CD14-positive monocyte (primary cell): ENCODE measurements around the gene PCF11. TPM values are rescaled to one million over a fixed set of nuclear protein-coding genes. Genes with fewer than 3 reads are reported as not detected.

ENCODE experiments used
- DNase-seq, 3 donors: peaks; one replicate each; pipeline ENCODE4 v3.0.0-alpha.2; 2011 to 2022
- H2AFZ ChIP-seq: 2 replicates; pipeline ENCODE4 v1.6.0; 2012; ENCODE audit warnings: mild to moderate bottlenecking, low read depth, low read length, inconsistent platforms; ENCODE audit not compliant: insufficient read depth, poor library complexity, severe bottlenecking
- H3K27ac ChIP-seq, 2 donors: 1 replicate in 1 of 2; 2 replicates in 1 of 2; pipeline ENCODE4 v1.5.1; 2012 to 2013; ENCODE audit warnings: low read length in 2 of 2, control low read depth in 1 of 2, inconsistent platforms in 1 of 2, low read depth in 1 of 2, mild to moderate bottlenecking in 1 of 2
- H3K27me3 ChIP-seq, 2 donors: one replicate each; pipeline versions ENCODE4 v1.6.0 to v1.6.1; 2011 to 2013; ENCODE audit warnings: low read length in 2 of 2; ENCODE audit not compliant: control insufficient read depth in 2 of 2, insufficient read depth in 2 of 2
- H3K36me3 ChIP-seq, 2 donors: replicated peaks in 1 of 2; 1 replicate in 1 of 2; 2 replicates in 1 of 2; pipeline versions ENCODE4 v1.5.1 to v1.6.1; 2012 to 2013; ENCODE audit warnings: low read length in 2 of 2, control low read depth in 1 of 2, inconsistent platforms in 1 of 2, mild to moderate bottlenecking in 1 of 2; ENCODE audit not compliant: insufficient read depth in 2 of 2, control insufficient read depth in 1 of 2
- H3K4me1 ChIP-seq, 2 donors: 1 replicate in 1 of 2; 2 replicates in 1 of 2; pipeline versions ENCODE4 v1.5.1 to v1.6.1; 2012 to 2013; ENCODE audit warnings: low read length in 2 of 2, control low read depth in 1 of 2, inconsistent platforms in 1 of 2, mild to moderate bottlenecking in 1 of 2, moderate library complexity in 1 of 2; ENCODE audit not compliant: insufficient read depth in 2 of 2, control insufficient read depth in 1 of 2
- H3K4me2 ChIP-seq: replicated peaks from 2 replicates; pipeline ENCODE3; 2012; ENCODE audit warnings: low read length, moderate library complexity, mild to moderate bottlenecking; ENCODE audit not compliant: poor library complexity, severe bottlenecking; ENCODE audit errors: extremely low read depth
- H3K4me3 ChIP-seq, 3 experiments: fragments of 200-600 bp in 1 of 3; sonication (generic) in 1 of 3; replicated peaks in 1 of 3; 1 replicate in 2 of 3; 2 replicates in 1 of 3; pipeline ENCODE4 v1.5.1; 2011 to 2013; ENCODE audit warnings: low read length in 3 of 3, mild to moderate bottlenecking in 3 of 3, control low read depth in 2 of 3, low read depth in 2 of 3, inconsistent platforms in 1 of 3, moderate library complexity in 1 of 3
- H3K79me2 ChIP-seq: 2 replicates; pipeline ENCODE4 v1.6.0; 2012; ENCODE audit warnings: mild to moderate bottlenecking, control low read depth, inconsistent platforms, low read length, moderate library complexity; ENCODE audit not compliant: insufficient read depth
- H3K9ac ChIP-seq: 2 replicates; pipeline ENCODE4 v1.6.0; 2017; ENCODE audit warnings: low read length, mild to moderate bottlenecking; ENCODE audit not compliant: insufficient read depth, poor library complexity, severe bottlenecking
- H3K9me3 ChIP-seq, 2 donors: replicated peaks in 1 of 2; 1 replicate in 1 of 2; 2 replicates in 1 of 2; pipeline versions ENCODE4 v1.5.1 to v1.6.1; 2012 to 2013; ENCODE audit warnings: low read length in 2 of 2, control low read depth in 1 of 2; ENCODE audit not compliant: control insufficient read depth in 1 of 2, insufficient read depth in 1 of 2
- H4K20me1 ChIP-seq: 2 replicates; pipeline ENCODE4 v1.6.0; 2012; ENCODE audit warnings: mild to moderate bottlenecking, low read length, control low read depth, moderate library complexity; ENCODE audit not compliant: insufficient read depth
- H3K27ac Mint-ChIP-seq, 7 donors: one replicate each; pipeline ENCODE4 v1.8.0; 2020; ENCODE audit warnings: mild to moderate bottlenecking in 7 of 7, mixed read lengths in 7 of 7, moderate library complexity in 6 of 7, inconsistent platforms in 2 of 7
- H3K27me3 Mint-ChIP-seq, 3 donors: one replicate each; pipeline ENCODE4 v1.8.0; 2021 to 2022; ENCODE audit warnings: low read depth in 3 of 3, mild to moderate bottlenecking in 3 of 3, mixed read lengths in 3 of 3, moderate library complexity in 3 of 3, inconsistent platforms in 1 of 3
- H3K36me3 Mint-ChIP-seq, 2 donors: one replicate each; pipeline ENCODE4 v1.8.0; 2020; ENCODE audit warnings: mixed read lengths in 2 of 2, inconsistent platforms in 1 of 2, mild to moderate bottlenecking in 1 of 2
- H3K4me1 Mint-ChIP-seq: one replicate; pipeline ENCODE4 v1.8.0; 2020; ENCODE audit warnings: mild to moderate bottlenecking, mixed read lengths
- H3K4me3 Mint-ChIP-seq, 2 donors: one replicate each; pipeline ENCODE4 v1.8.0; 2020; ENCODE audit warnings: mild to moderate bottlenecking in 2 of 2, mixed read lengths in 2 of 2, moderate library complexity in 1 of 2
- H3K9me3 Mint-ChIP-seq, 7 donors: one replicate each; pipeline ENCODE4 v1.8.0; 2020 to 2022; ENCODE audit warnings: mixed read lengths in 7 of 7, mild to moderate bottlenecking in 6 of 7, moderate library complexity in 6 of 7, inconsistent platforms in 2 of 7
- WGBS: methylation state at CpG from one replicate; pipeline ENCODE4 v1.1.5; 2013; ENCODE audit warnings: missing lambda C conversion rate; ENCODE audit not compliant: insufficient coverage; 5-methylcytosine and 5-hydroxymethylcytosine counted together
- intact Hi-C, 2 donors: fragments of 100-400 bp; cut with micrococcal nuclease; formaldehyde crosslinking; loops; one replicate each; pipeline versions ENCODE4 v1.15.0 to v1.15.1; 2023
- polyA plus RNA-seq, 3 donors: library from polyadenylated mRNA; depleted of rRNA in 1 of 3; unstranded in 2 of 3; stranded (reverse) in 1 of 3; fragments of 300-500 nt in 2 of 3; fragments of >200 nt in 1 of 3; fragmentation: Illumina TruSeq in 2 of 3; gene quantifications; 1 replicate in 2 of 3; 2 replicates in 1 of 3; pipeline ENCODE4 v1.2.3, GENCODE V29; 2012 to 2021
- TF ChIP-seq, protein P1 (sequence below): fragments of 200-600 bp; IDR thresholded peaks from one replicate; pipeline ENCODE4 v1.8.0; 2022; ENCODE audit warnings: antibody characterized with exemption, mild to moderate bottlenecking

The PCF11 gene
- polyA plus RNA-seq, 3 donors, result 8.3 to 78.1 (median 15.7) TPM

DNA sequence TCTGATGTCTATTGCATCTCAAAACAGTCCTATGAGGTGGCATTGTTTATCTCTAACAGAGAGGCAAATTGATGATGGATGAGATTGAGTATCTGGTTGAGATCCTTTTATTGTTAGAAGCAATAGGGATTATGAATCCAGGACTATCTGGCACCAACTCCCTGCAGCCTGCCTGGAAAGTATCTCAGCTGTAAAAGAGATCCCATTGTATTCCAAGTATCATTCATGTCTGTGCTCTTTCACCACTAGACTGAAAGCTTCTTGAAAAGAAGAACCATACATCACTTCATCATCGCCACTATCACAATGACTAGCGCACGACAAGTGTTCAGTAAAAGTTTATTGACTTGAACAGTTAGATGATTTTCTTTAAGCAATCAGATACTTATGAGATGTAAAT lies 41.9 kb upstream of the PCF11 start:
- no peak overlapping the region for H3K27ac Mint-ChIP-seq
- Histone ChIP-seq H3K36me3 (no peaks in the 10 kb centered on the region), H3K9ac (no peak overlapping the region), H2AFZ (no peak overlapping the region), H3K4me1 (peaks cover 19 to 22% of the 10 kb centered on the region in 2 donors), H3K4me2 (peak overlapping the region; percentile 60), H3K27ac (no peak overlapping the region), H3K27me3 (no peaks in the 10 kb centered on the region), H3K4me3 (no peak overlapping the region), H3K9me3 (no peaks in the 10 kb centered on the region), H4K20me1 (no peaks in the 10 kb centered on the region), H3K79me2 (peaks cover 6% of the 10 kb centered on the region)
- peaks cover 0 to 10% of the 10 kb centered on the region in 2 donors for H3K36me3 Mint-ChIP-seq
- H3K4me3 Mint-ChIP-seq, result no peak overlapping the region
- H3K9me3 Mint-ChIP-seq, result no peaks in the 10 kb centered on the region
- peaks cover 38% of the 10 kb centered on the region for H3K4me1 Mint-ChIP-seq
- no CpG with 5 or more reads among the region's 3 CpGs for WGBS
- no peak for DNase-seq
- intact Hi-C loops, result no loop called here
- TF ChIP-seq, protein P1, sequence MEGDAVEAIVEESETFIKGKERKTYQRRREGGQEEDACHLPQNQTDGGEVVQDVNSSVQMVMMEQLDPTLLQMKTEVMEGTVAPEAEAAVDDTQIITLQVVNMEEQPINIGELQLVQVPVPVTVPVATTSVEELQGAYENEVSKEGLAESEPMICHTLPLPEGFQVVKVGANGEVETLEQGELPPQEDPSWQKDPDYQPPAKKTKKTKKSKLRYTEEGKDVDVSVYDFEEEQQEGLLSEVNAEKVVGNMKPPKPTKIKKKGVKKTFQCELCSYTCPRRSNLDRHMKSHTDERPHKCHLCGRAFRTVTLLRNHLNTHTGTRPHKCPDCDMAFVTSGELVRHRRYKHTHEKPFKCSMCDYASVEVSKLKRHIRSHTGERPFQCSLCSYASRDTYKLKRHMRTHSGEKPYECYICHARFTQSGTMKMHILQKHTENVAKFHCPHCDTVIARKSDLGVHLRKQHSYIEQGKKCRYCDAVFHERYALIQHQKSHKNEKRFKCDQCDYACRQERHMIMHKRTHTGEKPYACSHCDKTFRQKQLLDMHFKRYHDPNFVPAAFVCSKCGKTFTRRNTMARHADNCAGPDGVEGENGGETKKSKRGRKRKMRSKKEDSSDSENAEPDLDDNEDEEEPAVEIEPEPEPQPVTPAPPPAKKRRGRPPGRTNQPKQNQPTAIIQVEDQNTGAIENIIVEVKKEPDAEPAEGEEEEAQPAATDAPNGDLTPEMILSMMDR, result no peak
- peaks cover 0 to 1% (median 1%) of the 10 kb centered on the region in 3 donors for H3K27me3 Mint-ChIP-seq

DNA sequence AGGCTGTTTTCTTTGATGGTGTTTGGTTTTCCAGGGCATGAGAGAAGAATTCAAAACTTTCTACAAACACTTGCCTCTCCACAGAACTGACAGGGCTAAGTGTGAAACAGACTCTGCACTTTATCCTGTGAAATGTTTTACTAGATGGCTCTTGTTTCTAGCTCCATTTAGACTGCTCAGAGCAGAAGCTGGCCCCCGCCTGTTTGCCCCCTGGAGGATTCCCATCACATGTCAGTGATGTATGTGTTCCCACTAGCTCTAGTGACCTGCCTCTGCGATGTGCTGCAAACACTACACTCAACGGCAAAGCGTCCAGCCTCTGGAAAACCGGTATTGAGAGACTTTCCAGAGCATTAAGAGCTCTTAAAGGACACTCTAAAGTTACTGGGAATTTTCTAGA lies 41.4 kb upstream of the PCF11 start:
- Histone ChIP-seq H2AFZ (peak overlapping the region; percentile 37), H3K27me3 (no peaks in the 10 kb centered on the region), H3K9me3 (no peaks in the 10 kb centered on the region), H4K20me1 (no peaks in the 10 kb centered on the region), H3K27ac (no peak overlapping the region), H3K36me3 (no peaks in the 10 kb centered on the region), H3K4me1 (peaks cover 19 to 22% of the 10 kb centered on the region in 2 donors), H3K79me2 (peaks cover 6% of the 10 kb centered on the region), H3K4me2 (peak overlapping the region; percentile 60), H3K9ac (no peak overlapping the region), H3K4me3 (peak overlapping the region in 1 of 3 experiments; percentile 71)
- H3K27me3 Mint-ChIP-seq, result peaks cover 0 to 1% (median 1%) of the 10 kb centered on the region in 3 donors
- intact Hi-C loops, result no loop called here
- TF ChIP-seq, protein P1, result no peak
- H3K36me3 Mint-ChIP-seq, result peaks cover 0 to 10% of the 10 kb centered on the region in 2 donors
- H3K27ac Mint-ChIP-seq, result peak overlapping the region in 1 of 7 donors; percentile 44
- 100% methylated on average over 5 of the region's 5 CpGs for WGBS
- DNase-seq, result no peak
- H3K4me3 Mint-ChIP-seq, result peak overlapping the region in 1 of 2 donors; percentile 69
- peaks cover 38% of the 10 kb centered on the region for H3K4me1 Mint-ChIP-seq
- no peaks in the 10 kb centered on the region for H3K9me3 Mint-ChIP-seq
